Kidney glomerular epithelial cell (primary cell): ENCODE data around the gene PCBP2.
"Not testable (repeated sequence)": the region's sequence is repeated elsewhere in the genome, so short reads cannot be mapped to it uniquely, and the experiment has no call there.

Experiments
- DNase-seq: peaks from one replicate; lab custom pipeline; 2025; lab: John Stamatoyannopoulos, UW

Gene PCBP2

GRCh38 chr12:53472056-53472582 is 20.2 kb downstream of the PCBP2 start:
- DNase-seq: no peak

GRCh38 chr12:53474077-53474476 is 22.2 kb downstream of the PCBP2 start:
- DNase-seq: no peak

- DNase-seq: no peak
These were observed 22.9 kb downstream of the PCBP2 start for GRCh38 chr12:53474819-53475218.

GRCh38 chr12:53476769-53477209 is 24.9 kb downstream of the PCBP2 start:
- no peak for DNase-seq

GRCh38 chr12:53478865-53479264 is 27.0 kb downstream of the PCBP2 start:
- DNase-seq: no peak

- no peak for DNase-seq
These were observed 27.4 kb downstream of the PCBP2 start for GRCh38 chr12:53479331-53479730.

- no peak for DNase-seq
These were observed 28.9 kb downstream of the PCBP2 start for GRCh38 chr12:53480491-53481442.

- DNase-seq: not testable (repeated sequence)
These were observed 29.6 kb downstream of the PCBP2 start for GRCh38 chr12:53481458-53481857.

- DNase-seq: no peak
These were observed 30.2 kb downstream of the PCBP2 start for GRCh38 chr12:53481939-53482586.

GRCh38 chr12:53482626-53483168 is 30.8 kb downstream of the PCBP2 start:
- no peak for DNase-seq

GRCh38 chr12:53483225-53483978 is 31.5 kb downstream of the PCBP2 start:
- DNase-seq: no peak

GRCh38 chr12:53483979-53484377 is 32.1 kb downstream of the PCBP2 start:
- DNase-seq: no peak

GRCh38 chr12:53484686-53485575 is 33.0 kb downstream of the PCBP2 start:
- no peak for DNase-seq

GRCh38 chr12:53485955-53486735 is 34.2 kb downstream of the PCBP2 start:
- DNase-seq: no peak

- no peak for DNase-seq
These were observed 35.0 kb downstream of the PCBP2 start for GRCh38 chr12:53486736-53487487.

GRCh38 chr12:53489242-53489864 is 37.5 kb downstream of the PCBP2 start:
- no peak for DNase-seq

- no peak for DNase-seq
These were observed 40.3 kb downstream of the PCBP2 start for GRCh38 chr12:53492188-53492587.

- DNase-seq: peak; percentile 69
These were observed 41.1 kb downstream of the PCBP2 start for GRCh38 chr12:53492830-53493609.
